ENCODE results near the gene DERL2. TPM values are rescaled to one million over a fixed set of nuclear protein-coding genes. Genes with fewer than 3 reads are reported as not detected.

The DERL2 gene
- total RNA-seq, 1 experiment from 2014 or later = 38.7 TPM

GRCh38 chr17:5499476-5500231, 13.7 kb upstream of the DERL2 start:
- H2AFZ ChIP-seq (ENCODE audit: low read length) = 0 out of 2 replicates have a peak overlapping the region, but pooled peaks have one; percentile 79
- ChIA-PET POLR2A (ENCODE audit: unreplicated experiment) (no interaction called here), CTCF (no interaction called here)
- no peaks in the 10 kb centered on the region for H3K9me3 ChIP-seq (ENCODE audit: low read length)
- H3K79me2 ChIP-seq (ENCODE audit: low read length) = no peaks in the 10 kb centered on the region
- no peak overlapping the region for H3K9ac ChIP-seq (ENCODE audit: low read length)
- H3K27ac ChIP-seq (ENCODE audit: low read length) = no peak overlapping the region
- no peaks in the 10 kb centered on the region for H4K20me1 ChIP-seq (ENCODE audit: low read length)
- H3K9me2 ChIP-seq (replicated peaks; ENCODE audit: low read length) = no peaks in the 10 kb centered on the region
- ATAC-seq (no peak), DNase-seq (no peak)
- H3K36me3 ChIP-seq (ENCODE audit: low read depth, low read length) = no peaks in the 10 kb centered on the region
- H3K4me1 ChIP-seq (ENCODE audit: insufficient read depth, low read length) = no peaks in the 10 kb centered on the region; the same call in 1 of the 2 replicates
- peak overlapping the region; percentile 66; the same call in 1 of the 2 replicates for H3K4me3 ChIP-seq (ENCODE audit: low read length)
- no peaks in the 10 kb centered on the region for H3F3A ChIP-seq (ENCODE audit: low read length, unreplicated experiment)
- no peak for TF ChIP-seq EZH2phosphoT487 (IDR thresholded peaks at IDR 0.05; ENCODE audit: borderline replicate concordance, low read length)
- H3K27me3 ChIP-seq (ENCODE audit: low read length) = peaks cover 7% of the 10 kb centered on the region
- intact Hi-C loops (cut with micrococcal nuclease) = loop anchor here (1.0 kb wide), 1 partner anchor 12 kb away; no protein-coding TSS in a partner anchor
- H3K4me2 ChIP-seq (ENCODE audit: low read length) = peak overlapping the region; percentile 84
- BruUV-seq (replicated peaks) = no TSS peak

GRCh38 chr17:5492970-5493369, 7.0 kb upstream of the DERL2 start:
- ATAC-seq (no peak), DNase-seq (no peak)
- no peak overlapping the region for H3K4me3 ChIP-seq (ENCODE audit: low read length)
- no peaks in the 10 kb centered on the region; the same call in 1 of the 2 replicates for H3K4me1 ChIP-seq (ENCODE audit: insufficient read depth, low read length)
- TF ChIP-seq CTCF (conservative IDR thresholded peaks at IDR 0.05; ENCODE audit: low read depth, low read length) = no peak
- no peak for TF ChIP-seq EZH2 (IDR thresholded peaks at IDR 0.05; ENCODE audit: low read length, unreplicated experiment)
- no peak for TF ChIP-seq EZH2phosphoT487 (IDR thresholded peaks at IDR 0.05; ENCODE audit: borderline replicate concordance, low read length)
- BruUV-seq (replicated peaks) = no TSS peak
- no peak overlapping the region for H3K9ac ChIP-seq (ENCODE audit: low read length)
- no peaks in the 10 kb centered on the region for H3F3A ChIP-seq (ENCODE audit: low read length, unreplicated experiment)
- no peaks in the 10 kb centered on the region for H4K20me1 ChIP-seq (ENCODE audit: low read length)
- peaks cover 16% of the 10 kb centered on the region for H3K79me2 ChIP-seq (ENCODE audit: low read length)
- H2AFZ ChIP-seq (ENCODE audit: low read length) = no peak overlapping the region
- H3K4me2 ChIP-seq (ENCODE audit: low read length) = no peak overlapping the region
- CTCF ChIA-PET = no interaction called here
- H3K9me3 ChIP-seq (ENCODE audit: low read length) = no peaks in the 10 kb centered on the region
- peaks cover 23% of the 10 kb centered on the region for H3K36me3 ChIP-seq (ENCODE audit: low read depth, low read length)
- no peaks in the 10 kb centered on the region for H3K27me3 ChIP-seq (ENCODE audit: low read length)
- POLR2A ChIA-PET (ENCODE audit: unreplicated experiment) = interaction anchor here (0.7 kb wide), 1 partner anchor 50 kb away, joined by 10 read pairs; no protein-coding TSS in a partner anchor
- no peak overlapping the region for H3K27ac ChIP-seq (ENCODE audit: low read length)
- H3K9me2 ChIP-seq (replicated peaks; ENCODE audit: low read length) = no peaks in the 10 kb centered on the region
- intact Hi-C loops (cut with micrococcal nuclease) = no loop called here

- CTCF ChIA-PET = no interaction called here
- Histone ChIP-seq H3K9me3 (ENCODE audit: low read length) (no peaks in the 10 kb centered on the region), H3K4me3 (ENCODE audit: low read length) (no peak overlapping the region), H3K27me3 (ENCODE audit: low read length) (no peaks in the 10 kb centered on the region), H3K4me2 (ENCODE audit: low read length) (no peak overlapping the region), H3F3A (ENCODE audit: low read length, unreplicated experiment) (no peaks in the 10 kb centered on the region), H3K9ac (ENCODE audit: low read length) (no peak overlapping the region), H2AFZ (ENCODE audit: low read length) (no peak overlapping the region), H3K27ac (ENCODE audit: low read length) (no peak overlapping the region), H3K79me2 (ENCODE audit: low read length) (peaks cover 54% of the 10 kb centered on the region), H3K9me2 (replicated peaks; ENCODE audit: low read length) (no peaks in the 10 kb centered on the region), H3K4me1 (ENCODE audit: insufficient read depth, low read length) (peaks cover 11% of the 10 kb centered on the region), H3K36me3 (ENCODE audit: low read depth, low read length) (peaks cover 31% of the 10 kb centered on the region), H4K20me1 (ENCODE audit: low read length) (no peaks in the 10 kb centered on the region)
- intact Hi-C loops (cut with micrococcal nuclease) = no loop called here
- DNase-seq (no peak), ATAC-seq (no peak)
- POLR2A ChIA-PET (ENCODE audit: unreplicated experiment) = no interaction called here
- TF ChIP-seq EZH2 (IDR thresholded peaks at IDR 0.05; ENCODE audit: low read length, unreplicated experiment) (no peak), EZH2phosphoT487 (IDR thresholded peaks at IDR 0.05; ENCODE audit: borderline replicate concordance, low read length) (no peak), CTCF (conservative IDR thresholded peaks at IDR 0.05; ENCODE audit: low read depth, low read length) (no peak)
- BruUV-seq (replicated peaks) = no TSS peak
These were observed 2.8 kb upstream of the DERL2 start for GRCh38 chr17:5488752-5489151.

All from PC-3 (cell line).